Bone marrow (tissue), 2 donors: ENCODE measurements around the gene CALR3.
"Not testable (repeated sequence)": the region's sequence is repeated elsewhere in the genome, so short reads cannot be mapped to it uniquely, and the experiment has no call there.

Experiments used
- DNase-seq, 2 donors: peaks; one replicate each; lab custom pipeline; 2025; lab: John Stamatoyannopoulos, UW

CALR3 gene

DNA sequence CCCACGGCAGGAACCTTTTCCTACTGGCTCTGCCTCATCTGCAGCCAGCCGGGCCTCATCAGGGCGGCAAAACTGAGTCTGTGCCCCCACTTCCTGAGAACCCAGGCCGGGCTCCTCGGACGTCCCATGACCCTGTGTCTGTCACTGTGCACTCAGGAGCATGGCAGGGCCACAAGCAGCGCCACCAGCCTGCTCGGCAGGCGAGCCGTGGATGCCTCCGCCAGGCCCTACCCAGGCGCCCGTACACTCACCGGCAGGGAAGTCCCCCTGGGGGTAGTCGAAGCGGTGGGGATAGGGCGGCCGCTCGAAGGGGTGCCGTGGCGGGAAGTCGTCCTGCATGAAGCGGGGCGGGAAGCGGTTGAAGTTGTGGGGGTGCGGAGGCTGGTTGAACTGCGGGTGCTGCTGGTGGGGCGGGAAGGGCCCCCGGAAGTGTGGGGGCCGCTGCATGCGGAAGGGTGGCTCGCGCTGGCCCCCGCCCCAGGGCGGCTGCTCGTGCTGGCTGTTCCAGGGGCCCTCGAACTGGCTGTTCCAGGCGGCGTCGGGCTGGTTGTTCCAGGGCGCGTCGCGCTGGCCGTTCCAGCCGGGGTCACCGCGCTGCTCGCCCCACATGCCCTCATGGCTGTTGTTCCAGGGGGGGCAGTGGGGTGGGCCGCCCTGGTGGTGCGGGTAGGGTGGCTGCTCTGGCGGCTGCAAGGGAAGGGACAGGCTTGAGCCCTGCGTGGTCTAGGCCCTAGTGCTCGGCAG lies 29.2 kb upstream of the CALR3 start:
- no peak for DNase-seq

- no peak for DNase-seq
Observed at GRCh38 chr19:16522559-16523377, 26.8 kb upstream of the CALR3 start.

DNA sequence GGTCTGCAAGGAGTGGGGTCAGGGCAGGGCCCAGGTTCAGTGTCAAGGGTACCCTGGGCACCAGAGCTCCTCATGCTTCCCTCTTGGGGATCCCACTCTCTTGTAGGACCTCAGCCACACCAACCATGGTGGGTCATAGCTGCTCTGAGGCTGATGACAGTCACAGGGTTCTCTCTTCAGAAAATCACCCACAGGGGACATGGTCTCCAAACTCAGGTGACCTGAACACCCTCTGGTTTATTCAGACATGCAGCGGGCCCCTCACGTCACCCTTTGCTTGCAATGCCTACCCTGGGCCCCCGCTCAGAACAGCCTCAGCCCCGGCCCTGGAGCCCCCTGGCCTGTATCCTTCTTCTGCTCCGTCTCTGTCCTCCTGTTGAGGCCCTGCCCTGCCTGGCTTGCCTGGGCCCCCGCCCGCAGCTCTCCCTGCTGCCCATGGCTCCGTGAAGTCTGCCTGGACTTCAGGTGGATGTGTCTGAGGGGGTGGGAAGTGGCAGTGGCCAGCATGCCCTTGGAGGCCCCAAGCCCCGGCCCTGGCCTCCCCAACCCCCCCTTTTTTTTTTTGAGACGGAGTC lies 25.8 kb upstream of the CALR3 start:
- no peak for DNase-seq

- DNase-seq, result no peak
Observed at GRCh38 chr19:16520986-16521624, 25.1 kb upstream of the CALR3 start.

DNA sequence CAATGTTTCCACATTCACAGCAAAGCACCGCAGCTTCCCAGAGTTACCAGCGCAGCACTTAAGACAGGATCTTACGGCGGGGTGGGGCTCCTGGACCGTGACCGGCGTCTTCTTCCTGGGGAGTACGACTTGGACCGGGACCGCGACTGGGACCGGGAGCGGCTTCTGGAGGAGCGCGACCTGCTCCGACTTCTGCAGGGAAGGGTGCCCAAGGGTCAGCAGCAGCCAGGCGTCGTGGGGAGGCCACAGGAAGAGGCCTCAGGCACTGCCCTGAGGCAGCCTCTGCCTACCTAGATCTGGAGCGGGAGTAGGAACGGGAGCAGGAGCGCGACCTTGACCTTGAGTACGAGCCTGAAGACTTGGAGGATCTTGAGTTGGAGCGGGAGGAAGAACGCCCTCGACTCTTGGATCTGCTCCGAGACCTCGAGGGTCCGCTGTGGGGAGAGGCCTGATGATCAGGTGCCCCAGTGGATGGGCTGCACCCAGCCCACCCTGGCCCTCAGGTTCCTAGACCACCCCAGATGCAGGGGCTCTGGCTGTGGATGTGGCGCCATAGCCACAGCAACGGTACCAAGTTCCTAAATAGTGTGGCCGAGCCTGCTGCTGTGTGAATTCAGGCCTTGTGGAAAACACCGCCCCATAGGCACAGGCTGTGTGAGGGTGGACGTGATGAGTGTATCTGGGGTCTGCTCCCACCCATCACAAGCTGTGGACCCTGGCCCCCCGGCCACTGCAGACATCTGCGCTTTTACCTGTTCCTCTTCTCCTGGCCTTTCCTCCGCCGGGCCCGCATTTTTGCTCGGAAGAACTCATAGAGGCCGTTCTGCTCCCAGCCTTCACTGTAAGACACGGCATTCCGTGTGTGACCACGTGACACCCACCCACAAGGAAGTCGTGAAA lies 24.4 kb upstream of the CALR3 start:
- no peak for DNase-seq

- no peak for DNase-seq
Observed at GRCh38 chr19:16519230-16519687, 23.3 kb upstream of the CALR3 start.

- no peak for DNase-seq
Observed at GRCh38 chr19:16518483-16519229, 22.7 kb upstream of the CALR3 start.

- no peak for DNase-seq
Observed at GRCh38 chr19:16518061-16518460, 22.1 kb upstream of the CALR3 start.

DNA sequence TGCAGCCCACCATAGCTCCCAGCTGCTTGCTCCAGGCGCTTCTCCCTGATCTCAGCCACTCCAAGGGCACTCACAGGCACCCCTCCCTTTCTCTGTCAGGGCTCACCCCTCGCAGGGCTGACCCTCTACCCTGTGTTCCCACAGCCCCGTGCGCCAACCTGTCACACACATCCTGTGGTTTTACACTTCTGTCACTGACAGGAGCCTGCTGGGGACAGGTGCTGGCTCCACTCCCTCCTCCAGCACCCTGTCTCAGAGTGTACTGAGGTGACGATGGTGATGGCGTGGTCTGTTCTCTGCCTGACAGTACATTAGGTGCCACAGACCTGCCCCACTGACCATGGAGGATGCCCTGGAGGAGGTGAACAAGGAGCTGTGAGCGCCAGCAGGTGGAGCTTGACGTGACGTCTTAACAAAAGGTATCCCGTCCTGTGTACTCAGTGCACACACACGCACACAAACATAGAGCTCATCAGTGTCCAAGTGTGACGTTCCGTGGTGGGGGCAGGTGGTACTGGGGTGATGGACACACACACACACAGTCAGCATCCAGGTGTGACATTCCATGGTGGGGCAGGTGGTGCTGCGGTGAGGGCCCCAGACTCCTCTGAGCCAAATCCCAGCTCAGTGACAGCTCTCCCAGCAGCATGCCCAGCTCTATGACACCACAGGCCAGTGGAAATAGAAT lies 21.1 kb upstream of the CALR3 start:
- no peak for DNase-seq

DNA sequence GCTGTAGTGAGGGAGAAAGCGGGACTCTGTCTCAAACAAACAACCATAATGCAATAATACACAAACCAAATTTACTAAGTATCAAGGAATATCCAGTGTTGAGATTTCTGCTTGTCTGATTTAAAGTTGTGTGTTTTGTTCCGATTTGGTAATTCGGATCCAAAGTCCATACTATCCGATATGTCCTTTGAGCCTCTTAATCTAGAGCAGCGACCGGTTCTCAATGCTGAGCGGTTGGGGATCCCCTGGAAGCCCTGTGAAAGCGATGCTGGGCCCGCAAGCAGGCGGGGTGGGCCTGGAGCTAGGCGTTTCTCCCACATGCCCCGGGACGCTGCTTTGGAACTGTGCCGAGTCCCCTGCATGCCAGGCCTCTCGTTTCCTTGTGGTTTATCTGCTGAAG lies 20.4 kb upstream of the CALR3 start:
- no peak for DNase-seq

- no peak for DNase-seq
Observed at GRCh38 chr19:16514383-16515019, 18.5 kb upstream of the CALR3 start.

GRCh38 chr19:16512611-16513010 lies 16.6 kb upstream of the CALR3 start:
- DNase-seq, result not testable (repeated sequence)

DNA sequence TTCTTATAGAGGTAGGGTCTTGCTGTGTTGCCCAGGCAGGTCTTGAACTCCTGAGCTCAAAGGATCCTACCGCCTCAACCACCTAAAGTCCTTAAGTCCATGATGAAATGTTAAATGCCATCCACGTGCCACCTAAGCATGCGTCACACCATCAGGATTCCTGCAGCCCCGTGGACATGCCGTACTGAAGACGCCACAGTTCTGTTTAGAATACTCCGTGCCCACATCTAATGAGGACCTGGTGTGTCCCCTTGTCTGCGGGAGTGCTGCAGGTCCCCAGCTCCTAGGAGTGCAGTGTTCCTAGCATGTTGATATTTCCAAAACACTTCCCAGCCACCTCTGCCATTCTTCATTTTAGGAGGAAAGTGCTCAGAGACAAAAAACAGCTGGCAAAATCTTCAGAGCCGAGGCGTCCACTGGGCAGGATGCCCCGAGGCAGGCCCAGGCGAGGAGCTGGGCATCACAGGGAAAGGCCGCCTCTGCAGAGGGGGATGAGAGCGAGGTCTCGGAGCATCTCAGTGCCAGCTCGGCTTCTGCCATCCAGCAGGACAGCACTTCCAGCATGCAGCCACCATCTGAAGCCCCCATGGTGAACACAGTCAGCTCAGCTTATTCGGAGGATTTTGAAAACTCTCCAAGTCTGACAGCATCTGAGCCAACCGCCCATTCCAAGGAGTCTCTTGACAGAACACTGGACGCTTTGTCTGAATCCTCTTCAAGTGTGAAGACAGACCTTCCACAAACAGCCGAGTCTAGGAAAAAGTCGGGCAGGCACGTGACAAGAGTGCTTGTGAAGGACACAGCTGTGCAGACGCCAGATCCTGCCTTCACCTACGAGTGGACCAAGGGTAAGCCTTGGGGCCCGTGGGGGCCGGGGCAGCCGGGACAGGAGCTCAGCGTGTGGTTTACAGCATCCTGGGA lies 13.4 kb upstream of the CALR3 start:
- no peak for DNase-seq

DNA sequence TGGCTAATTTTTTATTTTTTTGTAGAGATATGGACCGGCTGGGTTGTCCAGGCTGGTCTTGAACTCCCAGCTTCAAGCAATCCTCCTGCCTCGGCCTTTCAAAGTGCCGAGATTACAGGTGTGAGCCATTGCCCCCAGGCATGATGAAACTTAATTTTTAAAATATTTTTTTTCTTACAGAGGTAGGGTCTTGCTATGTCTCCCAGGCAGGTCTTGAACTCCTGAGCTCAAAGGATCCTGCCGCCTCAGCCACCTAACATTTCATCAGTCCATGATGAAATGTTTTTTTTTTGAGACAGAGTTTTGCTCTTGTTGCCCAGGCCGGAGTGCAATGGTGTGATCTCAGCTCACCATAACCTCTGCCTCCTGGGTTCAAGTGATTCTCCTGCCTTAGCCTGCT lies 12.6 kb upstream of the CALR3 start:
- DNase-seq, result no peak

DNA sequence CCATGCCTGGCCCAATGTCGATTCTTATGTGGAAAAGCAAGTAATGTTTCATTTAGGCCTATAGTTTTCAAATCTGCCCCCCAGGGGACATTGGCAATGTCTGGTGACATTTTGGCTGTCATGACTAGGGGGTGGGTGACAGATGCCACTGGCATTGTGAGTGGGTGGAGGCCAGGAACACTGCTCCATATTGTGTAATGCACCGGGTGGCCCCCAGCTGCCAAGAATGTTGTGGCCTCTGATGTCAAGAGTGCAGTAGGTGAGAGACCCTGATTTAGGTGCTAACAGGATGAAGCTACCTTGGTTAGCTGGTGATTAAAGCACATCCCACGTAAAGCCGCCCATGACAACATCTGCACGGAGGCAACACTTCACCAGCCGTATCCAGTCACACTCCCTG lies 11.0 kb upstream of the CALR3 start:
- no peak for DNase-seq

- not testable (repeated sequence) for DNase-seq
Observed at GRCh38 chr19:16506161-16506560, 10.2 kb upstream of the CALR3 start.

GRCh38 chr19:16504271-16504670 lies 8.3 kb upstream of the CALR3 start:
- no peak for DNase-seq

DNA sequence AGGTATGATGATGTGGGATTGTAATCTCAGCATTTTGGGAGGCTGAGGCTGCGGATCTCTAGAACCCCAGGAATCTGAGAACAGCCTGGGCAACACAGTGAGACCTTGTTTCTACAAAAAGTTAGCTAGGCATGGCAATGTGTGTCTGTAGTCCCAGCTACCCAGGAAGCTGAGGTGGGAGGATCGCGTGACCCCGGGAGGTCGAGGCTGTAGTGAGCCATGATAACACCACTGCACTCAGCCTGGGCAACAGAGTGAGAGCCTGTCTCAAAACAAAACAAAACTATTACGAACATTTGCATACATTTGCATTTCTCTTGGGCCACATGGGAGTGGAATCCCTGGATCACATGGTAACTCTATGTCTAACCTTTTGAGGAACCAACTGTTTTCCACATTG lies 1.9 kb upstream of the CALR3 start:
- no peak for DNase-seq

GRCh38 chr19:16497042-16497441 lies 1.1 kb upstream of the CALR3 start:
- DNase-seq, result no peak
